ENCODE data around the gene CORO2B.

GRCh38 chr15:68615301-68615700 lies 36.5 kb downstream of the CORO2B start:
- TF ChIP-seq CTCF (IDR thresholded peaks at IDR 0.05; ENCODE audit: insufficient read depth, low read length, poor library complexity, severe bottlenecking) = no peak
- TF ChIP-seq EZH2phosphoT487 (conservative IDR thresholded peaks at IDR 0.05; ENCODE audit: low read length) = no peak
